Ishikawa (cell line): ENCODE measurements around the gene ZAP70.
A peak's percentile ranks its signal among the peaks of the same experiment; 100 is the strongest.

Experiments
- CEBPB ChIP-seq: IDR thresholded peaks from 2 replicates; pipeline ENCODE4 v1.6.1; 2012
- CREB1 ChIP-seq: IDR thresholded peaks from 2 replicates; pipeline ENCODE4 v1.6.1; 2012; ENCODE audit warnings: low read depth
- EGR1 ChIP-seq: IDR thresholded peaks from 2 replicates; pipeline ENCODE4 v1.6.1; 2012
- EP300 ChIP-seq: IDR thresholded peaks from 2 replicates; pipeline ENCODE4 v1.6.1; 2012; ENCODE audit warnings: borderline replicate concordance
- FOXM1 ChIP-seq: IDR thresholded peaks from 2 replicates; pipeline ENCODE4 v1.6.1; 2012; ENCODE audit warnings: low read depth, borderline replicate concordance
- MAX ChIP-seq: IDR thresholded peaks from 2 replicates; pipeline ENCODE4 v1.6.1; 2012
- NFIC ChIP-seq: IDR thresholded peaks from 2 replicates; pipeline ENCODE4 v1.6.1; 2012
- RAD21 ChIP-seq: IDR thresholded peaks from 2 replicates; pipeline ENCODE4 v1.6.1; 2012; ENCODE audit warnings: low read depth
- REST ChIP-seq: IDR thresholded peaks from 2 replicates; pipeline ENCODE4 v1.6.1; 2012; ENCODE audit warnings: low read depth, mild to moderate bottlenecking
- TAF1 ChIP-seq: IDR thresholded peaks from 2 replicates; pipeline ENCODE4 v1.6.1; 2012; ENCODE audit warnings: low read depth, mild to moderate bottlenecking
- TCF12 ChIP-seq: IDR thresholded peaks from 2 replicates; pipeline ENCODE4 v1.6.1; 2012; ENCODE audit warnings: low read depth
- TEAD4 ChIP-seq: IDR thresholded peaks from 2 replicates; pipeline ENCODE4 v1.6.1; 2012
- USF1 ChIP-seq: IDR thresholded peaks from 2 replicates; pipeline ENCODE4 v1.6.1; 2012
- YY1 ChIP-seq: IDR thresholded peaks from 2 replicates; pipeline ENCODE4 v1.6.1; 2012; ENCODE audit warnings: low read depth
- ZBTB7A ChIP-seq: IDR thresholded peaks from 2 replicates; pipeline ENCODE4 v1.6.1; 2012; ENCODE audit warnings: low read depth

ZAP70 gene

GRCh38 chr2:97742381-97742847 lies 29.0 kb downstream of the ZAP70 start:
- TF ChIP-seq MAX (no peak), EP300 (no peak), EGR1 (no peak), YY1 (no peak), NFIC (no peak), FOXM1 (no peak), USF1 (no peak), CREB1 (no peak)

GRCh38 chr2:97743913-97744312 lies 30.5 kb downstream of the ZAP70 start:
- TF ChIP-seq CREB1 (no peak), NFIC (no peak), MAX (no peak), EGR1 (no peak), TAF1 (no peak), YY1 (no peak), USF1 (no peak), EP300 (no peak), CEBPB (no peak), FOXM1 (no peak), TEAD4 (no peak), ZBTB7A (no peak)

GRCh38 chr2:97745474-97746174 lies 32.2 kb downstream of the ZAP70 start:
- TF ChIP-seq TAF1 (no peak), MAX (peak; percentile 54; the same call in 1 of the 2 replicates), TEAD4 (no peak), RAD21 (no peak), TCF12 (0 out of 2 replicates have a peak, but pooled peaks have one; percentile 16), CEBPB (0 out of 2 replicates have a peak, but pooled peaks have one; percentile 4)

GRCh38 chr2:97747285-97747684 lies 33.9 kb downstream of the ZAP70 start:
- TF ChIP-seq EP300 (no peak), USF1 (no peak), TCF12 (no peak), TEAD4 (no peak), EGR1 (no peak), CREB1 (no peak), TAF1 (no peak), CEBPB (no peak), MAX (no peak), FOXM1 (no peak), REST (no peak), YY1 (no peak), ZBTB7A (no peak)

- TF ChIP-seq RAD21, result no peak
- TF ChIP-seq TEAD4, result no peak
- TF ChIP-seq EGR1, result no peak
- TF ChIP-seq YY1, result no peak
- TF ChIP-seq NFIC, result no peak
- TF ChIP-seq CEBPB, result no peak
- no peak for TF ChIP-seq TAF1
- no peak for TF ChIP-seq EP300
- no peak for TF ChIP-seq MAX
- TF ChIP-seq FOXM1, result no peak
- no peak for TF ChIP-seq CREB1
- TF ChIP-seq USF1, result no peak
- TF ChIP-seq REST, result no peak
- TF ChIP-seq TCF12, result no peak
- no peak for TF ChIP-seq ZBTB7A
Observed at GRCh38 chr2:97747716-97748115, 34.3 kb downstream of the ZAP70 start.
